Stimulated activated effector memory CD8-positive, alpha-beta T cell treated with anti-CD3 and anti-CD28 coated beads, Interleukin-12 subunit alpha, Interleukin-12 subunit beta, amount 100 ng/mL, for 72 hours (primary cell): ENCODE results near the gene UBXN6.
A peak's percentile ranks its signal among the peaks of the same experiment; 100 is the strongest.

Experiments
- ATAC-seq: fragments of 150-1000 bp; cut with Tn5 transposase; 2 replicates; pipeline ENCODE4 v1.10.0; 2021
- DNase-seq, 2 donors: peaks; one replicate each; pipeline ENCODE4 v3.0.0; 2021 to 2022; ENCODE audit warnings: low spot score in 2 of 2
- H3K27ac Mint-ChIP-seq: one replicate; pipeline ENCODE4 v1.8.0; 2022; ENCODE audit warnings: mild to moderate bottlenecking, mixed read lengths
- H3K36me3 Mint-ChIP-seq: one replicate; pipeline ENCODE4 v1.8.0; 2022; ENCODE audit warnings: mild to moderate bottlenecking, mixed read lengths
- H3K4me1 Mint-ChIP-seq: one replicate; pipeline ENCODE4 v1.8.0; 2022; ENCODE audit warnings: mixed read lengths
- H3K4me3 Mint-ChIP-seq: one replicate; pipeline ENCODE4 v1.8.0; 2022; ENCODE audit warnings: mild to moderate bottlenecking, mixed read lengths
- H3K9me3 Mint-ChIP-seq: one replicate; pipeline ENCODE4 v1.8.0; 2022; ENCODE audit warnings: mixed read lengths

UBXN6 gene

GRCh38 chr19:4453232-4454179 is 4.1 kb downstream of the UBXN6 start:
- Mint-ChIP-seq H3K4me3 (no peak overlapping the region), H3K36me3 (peaks cover 91% of the 10 kb centered on the region), H3K9me3 (no peaks in the 10 kb centered on the region), H3K27ac (peak overlapping the region; percentile 14), H3K4me1 (peaks cover 29% of the 10 kb centered on the region)
- DNase-seq (no peak), ATAC-seq (no peak)

GRCh38 chr19:4452230-4452990 is 5.2 kb downstream of the UBXN6 start:
- Mint-ChIP-seq H3K27ac (peak overlapping the region; percentile 20), H3K9me3 (no peaks in the 10 kb centered on the region), H3K4me3 (no peak overlapping the region), H3K4me1 (peaks cover 24% of the 10 kb centered on the region), H3K36me3 (peaks cover 92% of the 10 kb centered on the region)
- DNase-seq = no peak
- no peak for ATAC-seq

- ATAC-seq = no peak
- H3K9me3 Mint-ChIP-seq = no peaks in the 10 kb centered on the region
- no peaks in the 10 kb centered on the region for H3K4me1 Mint-ChIP-seq
- no peak overlapping the region for H3K4me3 Mint-ChIP-seq
- no peak for DNase-seq
- H3K36me3 Mint-ChIP-seq = peaks cover 87% of the 10 kb centered on the region
- peak overlapping the region; percentile 54 for H3K27ac Mint-ChIP-seq
These were observed 8.0 kb downstream of the UBXN6 start for GRCh38 chr19:4449639-4450028.

- peaks cover 88% of the 10 kb centered on the region for H3K36me3 Mint-ChIP-seq
- DNase-seq = no peak
- H3K27ac Mint-ChIP-seq = peak overlapping the region; percentile 54
- ATAC-seq = no peak
- H3K4me1 Mint-ChIP-seq = no peaks in the 10 kb centered on the region
- no peak overlapping the region for H3K4me3 Mint-ChIP-seq
- no peaks in the 10 kb centered on the region for H3K9me3 Mint-ChIP-seq
These were observed 8.5 kb downstream of the UBXN6 start for GRCh38 chr19:4449022-4449638.

- ATAC-seq = no peak
- no peak for DNase-seq
- peaks cover 87% of the 10 kb centered on the region for H3K36me3 Mint-ChIP-seq
- H3K4me3 Mint-ChIP-seq = no peak overlapping the region
- peak overlapping the region; percentile 54 for H3K27ac Mint-ChIP-seq
- no peaks in the 10 kb centered on the region for H3K9me3 Mint-ChIP-seq
- no peaks in the 10 kb centered on the region for H3K4me1 Mint-ChIP-seq
These were observed 9.2 kb downstream of the UBXN6 start for GRCh38 chr19:4448147-4448985.

- Mint-ChIP-seq H3K27ac (no peak overlapping the region), H3K4me1 (peaks cover under 1% of the 10 kb centered on the region), H3K36me3 (peaks cover 82% of the 10 kb centered on the region), H3K9me3 (no peaks in the 10 kb centered on the region), H3K4me3 (no peak overlapping the region)
- no peak for DNase-seq
- no peak for ATAC-seq
These were observed 10.1 kb downstream of the UBXN6 start for GRCh38 chr19:4447327-4448146.

- peaks cover 82% of the 10 kb centered on the region for H3K36me3 Mint-ChIP-seq
- H3K27ac Mint-ChIP-seq = no peak overlapping the region
- H3K4me1 Mint-ChIP-seq = peaks cover 8% of the 10 kb centered on the region
- no peaks in the 10 kb centered on the region for H3K9me3 Mint-ChIP-seq
- DNase-seq (no peak), ATAC-seq (no peak)
- no peak overlapping the region for H3K4me3 Mint-ChIP-seq
These were observed 10.8 kb downstream of the UBXN6 start for GRCh38 chr19:4446704-4447200.

GRCh38 chr19:4445963-4446703 is 11.5 kb downstream of the UBXN6 start:
- Mint-ChIP-seq H3K36me3 (peaks cover 78% of the 10 kb centered on the region), H3K4me1 (peaks cover 8% of the 10 kb centered on the region), H3K4me3 (no peak overlapping the region), H3K27ac (no peak overlapping the region), H3K9me3 (no peaks in the 10 kb centered on the region)
- ATAC-seq = no peak
- no peak for DNase-seq

GRCh38 chr19:4444765-4445741 is 12.5 kb downstream of the UBXN6 start:
- Mint-ChIP-seq H3K4me1 (peaks cover 8% of the 10 kb centered on the region), H3K36me3 (peaks cover 78% of the 10 kb centered on the region), H3K9me3 (no peaks in the 10 kb centered on the region), H3K4me3 (no peak overlapping the region), H3K27ac (peak overlapping the region; percentile 69)
- no peak for DNase-seq
- no peak for ATAC-seq

GRCh38 chr19:4443966-4444764 is 13.4 kb downstream of the UBXN6 start:
- peaks cover 78% of the 10 kb centered on the region for H3K36me3 Mint-ChIP-seq

GRCh38 chr19:4443188-4443587 is 14.4 kb downstream of the UBXN6 start:
- ATAC-seq (no peak), DNase-seq (no peak)
- H3K27ac Mint-ChIP-seq = peak overlapping the region; percentile 69
- H3K4me3 Mint-ChIP-seq = no peak overlapping the region
- peaks cover 8% of the 10 kb centered on the region for H3K4me1 Mint-ChIP-seq
- peaks cover 78% of the 10 kb centered on the region for H3K36me3 Mint-ChIP-seq
- no peaks in the 10 kb centered on the region for H3K9me3 Mint-ChIP-seq

More at GRCh38 chr19:4443966-4444764, 13.4 kb downstream of the UBXN6 start:
- peak; percentile 4 for ATAC-seq
- peak overlapping the region; percentile 69 for H3K27ac Mint-ChIP-seq
- DNase-seq = no peak
- peaks cover 8% of the 10 kb centered on the region for H3K4me1 Mint-ChIP-seq
- no peaks in the 10 kb centered on the region for H3K9me3 Mint-ChIP-seq
- no peak overlapping the region for H3K4me3 Mint-ChIP-seq

GRCh38 chr19:4442819-4443146 is 14.8 kb downstream of the UBXN6 start:
- Mint-ChIP-seq H3K27ac (peak overlapping the region; percentile 69), H3K9me3 (no peaks in the 10 kb centered on the region), H3K4me3 (no peak overlapping the region), H3K36me3 (peaks cover 78% of the 10 kb centered on the region), H3K4me1 (peaks cover 8% of the 10 kb centered on the region)
- ATAC-seq (no peak), DNase-seq (no peak)
